WTC11 (cell line): ENCODE measurements around the gene NPAS2. TPM values are rescaled to one million over a fixed set of nuclear protein-coding genes. Genes with fewer than 3 reads are reported as not detected.

Experiments
- ATAC-seq: fragments of 200-7000 bp; cut with Tn5 transposase; 2 replicates; pipeline ENCODE4 v1.10.0; 2021; ENCODE audit warnings: mild to moderate bottlenecking, moderate library complexity
- CTCF ChIA-PET: fragments of 300-600 bp; sonication (Branson Sonifier 250); formaldehyde crosslinking; loops from one replicate; lab custom pipeline; 2021; ENCODE audit warnings: antibody characterized with exemption; lab: Charles Lee
- POLR2A ChIA-PET: fragments of 350-600 bp; sonication (Branson Sonifier 250); formaldehyde crosslinking; loops from one replicate; lab custom pipeline; 2021; ENCODE audit warnings: antibody characterized with exemption; lab: Charles Lee
- DNase-seq: peaks from one replicate; pipeline ENCODE4 v3.0.0; 2021; ENCODE audit warnings: low spot score
- H3K27ac Mint-ChIP-seq: 2 replicates; pipeline ENCODE4 v1.8.0; 2021; ENCODE audit warnings: mixed read lengths
- H3K27me3 Mint-ChIP-seq: 2 replicates; pipeline ENCODE4 v1.8.0; 2021; ENCODE audit warnings: low read depth, mild to moderate bottlenecking, moderate library complexity, mixed read lengths
- H3K36me3 Mint-ChIP-seq: 2 replicates; pipeline ENCODE4 v1.8.0; 2021; ENCODE audit warnings: mixed read lengths
- H3K4me1 Mint-ChIP-seq: 2 replicates; pipeline ENCODE4 v1.8.0; 2022; ENCODE audit warnings: mixed read lengths
- H3K4me3 Mint-ChIP-seq: 2 replicates; pipeline ENCODE4 v1.8.0; 2021; ENCODE audit warnings: mild to moderate bottlenecking, moderate library complexity, mixed read lengths
- H3K9me3 Mint-ChIP-seq: 2 replicates; pipeline ENCODE4 v1.8.0; 2021; ENCODE audit warnings: mixed read lengths
- AR ChIP-seq: fragments of 250-450 bp; sonication (Bioruptor Pico); IDR thresholded peaks from 2 replicates; pipeline ENCODE4 v1.9.0; 2021; ENCODE audit warnings: mild to moderate bottlenecking
- ATF2 ChIP-seq: sonication (generic); formaldehyde crosslinking; IDR thresholded peaks from 2 replicates; pipeline ENCODE4 v1.8.1; 2022; ENCODE audit warnings: low read depth, missing genetic modification reagents, borderline replicate concordance
- ATF6 ChIP-seq: sonication (generic); formaldehyde crosslinking; IDR thresholded peaks from 2 replicates; pipeline ENCODE4 v1.8.1; 2023; ENCODE audit warnings: mild to moderate bottlenecking, missing genetic modification reagents
- CREB1 ChIP-seq: sonication (generic); formaldehyde crosslinking; IDR thresholded peaks from 2 replicates; pipeline ENCODE4 v1.8.0; 2023; ENCODE audit warnings: mild to moderate bottlenecking, missing genetic modification reagents
- CTCF ChIP-seq: fragments of 200-600 bp; IDR thresholded peaks from 2 replicates; pipeline ENCODE4 v1.8.0; 2022; ENCODE audit warnings: antibody characterized with exemption
- E2F4 ChIP-seq: sonication (generic); formaldehyde crosslinking; IDR thresholded peaks from 2 replicates; pipeline ENCODE4 v1.8.1; 2022; ENCODE audit warnings: low read depth, mild to moderate bottlenecking, moderate library complexity, missing genetic modification reagents, borderline replicate concordance
- ETV6 ChIP-seq: sonication (generic); formaldehyde crosslinking; IDR thresholded peaks from 2 replicates; pipeline ENCODE4 v1.8.1; 2022; ENCODE audit warnings: mild to moderate bottlenecking, missing genetic modification reagents
- GABPB1 ChIP-seq: sonication (generic); formaldehyde crosslinking; IDR thresholded peaks from 2 replicates; pipeline ENCODE4 v1.8.1; 2023; ENCODE audit warnings: mild to moderate bottlenecking, missing genetic modification reagents
- PRRX2 ChIP-seq: fragments of 250-450 bp; sonication (Bioruptor Pico); IDR thresholded peaks from 2 replicates; pipeline ENCODE4 v1.8.0; 2021; ENCODE audit warnings: mild to moderate bottlenecking
- SP1 ChIP-seq: sonication (generic); formaldehyde crosslinking; conservative IDR thresholded peaks from 2 replicates; pipeline ENCODE4 v1.8.1; 2022; ENCODE audit warnings: missing genetic modification reagents
- TCF7 ChIP-seq: sonication (generic); formaldehyde crosslinking; IDR thresholded peaks from 2 replicates; pipeline ENCODE4 v1.8.0; 2022; ENCODE audit warnings: mild to moderate bottlenecking, low read depth, missing genetic modification reagents, moderate library complexity
- TP53 ChIP-seq: sonication (generic); formaldehyde crosslinking; IDR thresholded peaks from 2 replicates; pipeline ENCODE4 v1.8.1; 2023; ENCODE audit warnings: mild to moderate bottlenecking, missing genetic modification reagents
- USF1 ChIP-seq: sonication (generic); formaldehyde crosslinking; IDR thresholded peaks from 2 replicates; pipeline ENCODE4 v1.8.0; 2022; ENCODE audit warnings: mild to moderate bottlenecking, missing genetic modification reagents
- ZNF317 ChIP-seq: sonication (generic); formaldehyde crosslinking; IDR thresholded peaks from 2 replicates; pipeline ENCODE4 v1.8.1; 2023; ENCODE audit warnings: low read depth, mild to moderate bottlenecking, moderate library complexity, missing genetic modification reagents, borderline replicate concordance
- ZNF512 ChIP-seq: sonication (generic); formaldehyde crosslinking; IDR thresholded peaks from 2 replicates; pipeline ENCODE4 v1.8.1; 2022; ENCODE audit warnings: missing genetic modification reagents, borderline replicate concordance
- total RNA-seq: library from RNA; stranded (reverse); gene quantifications from 3 replicates; pipeline ENCODE4 v1.2.3, GENCODE V29; 2021

The NPAS2 gene
- total RNA-seq, 1 experiment from 2014 or later, result 2.6 TPM

- H3K27ac Mint-ChIP-seq, result no peak overlapping the region
- no peak for DNase-seq
- H3K36me3 Mint-ChIP-seq, result no peaks in the 10 kb centered on the region
- H3K4me1 Mint-ChIP-seq, result peaks cover 20% of the 10 kb centered on the region
- H3K4me3 Mint-ChIP-seq, result no peak overlapping the region
- no peak for ATAC-seq
- TF ChIP-seq E2F4 (CRISPR knock-in tag) (no peak), ZNF512 (no peak), ATF6 (CRISPR knock-in tag) (no peak), SP1 (CRISPR knock-in tag) (no peak), TCF7 (CRISPR knock-in tag) (no peak), USF1 (no peak), CTCF (no peak), ETV6 (CRISPR knock-in tag) (no peak), AR (CRISPR knock-in tag) (no peak), ZNF317 (no peak), CREB1 (no peak), TP53 (no peak), GABPB1 (CRISPR knock-in tag) (no peak), PRRX2 (CRISPR knock-in tag) (no peak), ATF2 (no peak)
- TF ChIP-seq, all 79 proteins: peak for 0
- Mint-ChIP-seq H3K9me3 (no peaks in the 10 kb centered on the region), H3K27me3 (no peaks in the 10 kb centered on the region)
- POLR2A ChIA-PET, result no interaction called here
- CTCF ChIA-PET, result no interaction called here
Observed at GRCh38 chr2:100962366-100963025, 142.6 kb downstream of the NPAS2 start.
